ENCODE measurements around the gene ASTE1.
"Not testable (repeated sequence)": the region's sequence is repeated elsewhere in the genome, so short reads cannot be mapped to it uniquely, and the experiment has no call there.

ASTE1 gene

GRCh38 chr3:131009698-131010097, 16.9 kb downstream of the ASTE1 start:
- no peak for DNase-seq (ENCODE audit: low read depth in 2 of 2)

GRCh38 chr3:131008326-131008725, 18.3 kb downstream of the ASTE1 start:
- no peak for DNase-seq (ENCODE audit: low read depth in 2 of 2)

GRCh38 chr3:131007782-131008181, 18.8 kb downstream of the ASTE1 start:
- no peak for DNase-seq (ENCODE audit: low read depth in 2 of 2)

- DNase-seq (ENCODE audit: low read depth in 2 of 2), result no peak
Observed at GRCh38 chr3:131007256-131007655, 19.4 kb downstream of the ASTE1 start.

- no peak for DNase-seq (ENCODE audit: low read depth in 2 of 2)
Observed at GRCh38 chr3:131004603-131005002, 22.0 kb downstream of the ASTE1 start.

GRCh38 chr3:131001071-131001470, 25.6 kb downstream of the ASTE1 start:
- DNase-seq (ENCODE audit: low read depth in 2 of 2), result no peak

GRCh38 chr3:130997289-130997688, 29.3 kb downstream of the ASTE1 start:
- DNase-seq (ENCODE audit: low read depth in 2 of 2), result no peak

GRCh38 chr3:130992344-130992743, 34.3 kb downstream of the ASTE1 start:
- DNase-seq (ENCODE audit: low read depth in 2 of 2), result no peak

GRCh38 chr3:130991126-130991525, 35.5 kb downstream of the ASTE1 start:
- no peak for DNase-seq (ENCODE audit: low read depth in 2 of 2)

GRCh38 chr3:130990282-130990681, 36.3 kb downstream of the ASTE1 start:
- DNase-seq (ENCODE audit: low read depth in 2 of 2), result no peak

GRCh38 chr3:130981469-130981868, 45.2 kb downstream of the ASTE1 start:
- no peak for DNase-seq (ENCODE audit: low read depth in 2 of 2)

- no peak for DNase-seq (ENCODE audit: low read depth in 2 of 2)
Observed at GRCh38 chr3:130979117-130979516, 47.5 kb downstream of the ASTE1 start.

- DNase-seq (ENCODE audit: low read depth in 2 of 2), result no peak
Observed at GRCh38 chr3:130976706-130977105, 49.9 kb downstream of the ASTE1 start.

- DNase-seq (ENCODE audit: low read depth in 2 of 2), result no peak
Observed at GRCh38 chr3:130975251-130975650, 51.4 kb downstream of the ASTE1 start.

GRCh38 chr3:130974201-130974600, 52.4 kb downstream of the ASTE1 start:
- DNase-seq (ENCODE audit: low read depth in 2 of 2), result no peak

GRCh38 chr3:130973406-130973805, 53.2 kb downstream of the ASTE1 start:
- DNase-seq (ENCODE audit: low read depth in 2 of 2), result no peak

- not testable (repeated sequence) for DNase-seq (ENCODE audit: low read depth in 2 of 2)
Observed at GRCh38 chr3:130972592-130972991, 54.0 kb downstream of the ASTE1 start.

- DNase-seq (ENCODE audit: low read depth in 2 of 2), result no peak
Observed at GRCh38 chr3:130971208-130971607, 55.4 kb downstream of the ASTE1 start.

- DNase-seq (ENCODE audit: low read depth in 2 of 2), result no peak
Observed at GRCh38 chr3:130969621-130970020, 57.0 kb downstream of the ASTE1 start.

GRCh38 chr3:130968221-130968620, 58.4 kb downstream of the ASTE1 start:
- DNase-seq (ENCODE audit: low read depth in 2 of 2), result no peak

GRCh38 chr3:130967281-130967680, 59.3 kb downstream of the ASTE1 start:
- DNase-seq (ENCODE audit: low read depth in 2 of 2), result no peak

GRCh38 chr3:130963878-130964277, 62.7 kb downstream of the ASTE1 start:
- no peak for DNase-seq (ENCODE audit: low read depth in 2 of 2)
